ENCODE data around the gene S100A5.
"Not testable (repeated sequence)": the region's sequence is repeated elsewhere in the genome, so short reads cannot be mapped to it uniquely, and the experiment has no call there.

The S100A5 gene

GRCh38 chr1:153566414-153567371 is 26.0 kb upstream of the S100A5 start:
- peak; percentile 98 for DNase-seq (ENCODE audit: low read depth)

GRCh38 chr1:153565529-153566374 is 25.0 kb upstream of the S100A5 start, which contains the start of gene S100A2:
Gene S100A2, minus strand, starts transcription at chr1:153565844. Its CDS starts 1,967 bp downstream, at chr1:153563877.
- peak; percentile 93 for DNase-seq (ENCODE audit: low read depth)

DNA sequence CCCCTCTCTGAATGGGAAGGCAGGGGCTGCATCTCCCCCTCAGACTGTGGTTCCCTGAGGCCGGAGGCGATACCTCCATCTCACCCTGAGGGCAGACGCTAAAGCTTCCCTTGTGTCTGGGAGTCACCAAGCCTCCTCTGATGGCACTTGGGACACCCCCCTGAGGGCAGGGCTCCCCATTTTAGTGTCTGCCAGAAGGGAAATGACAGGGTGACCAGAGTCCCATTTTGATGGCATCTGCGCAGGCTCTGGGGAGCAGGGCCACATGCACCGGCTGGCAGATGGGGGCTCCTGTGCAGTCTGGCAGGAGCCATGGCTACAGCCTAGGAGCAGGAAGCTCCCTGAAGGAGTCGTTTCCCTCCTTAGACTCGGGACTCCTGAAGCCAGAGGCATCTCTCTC is 23.3 kb upstream of the S100A5 start:
- DNase-seq (ENCODE audit: low read depth) = no peak

- no peak for DNase-seq (ENCODE audit: low read depth)
Observed at GRCh38 chr1:153563483-153563901, 22.8 kb upstream of the S100A5 start.

GRCh38 chr1:153562021-153562420 is 21.3 kb upstream of the S100A5 start:
- DNase-seq (ENCODE audit: low read depth) = not testable (repeated sequence)

DNA sequence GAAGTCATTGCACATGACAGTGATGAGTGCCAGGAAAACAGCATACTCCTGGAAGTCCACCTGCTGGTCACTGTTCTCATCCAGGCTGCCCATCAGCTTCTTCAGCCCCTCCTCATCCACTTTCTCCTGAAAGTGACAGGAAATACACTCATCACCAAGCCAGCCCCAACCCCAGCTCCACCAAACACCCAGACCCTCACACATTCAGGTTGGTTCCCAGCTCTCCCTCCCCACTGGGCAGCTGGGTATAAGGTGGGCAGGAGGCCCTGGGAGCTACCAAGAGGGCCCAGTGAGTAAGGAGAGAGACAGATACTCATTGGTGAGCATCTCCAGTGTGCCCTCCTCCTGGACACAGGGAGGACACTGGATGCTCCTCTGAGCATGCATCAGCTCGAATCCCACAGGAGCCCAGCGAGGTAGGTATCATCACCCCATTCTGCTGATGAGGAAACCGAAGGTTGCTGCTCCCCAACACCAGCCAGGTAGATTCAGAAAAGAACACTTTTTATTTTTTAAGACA is 20.8 kb upstream of the S100A5 start:
- DNase-seq (ENCODE audit: low read depth) = no peak

- DNase-seq (ENCODE audit: low read depth) = no peak
Observed at GRCh38 chr1:153560771-153561465, 20.2 kb upstream of the S100A5 start.

GRCh38 chr1:153560241-153560640 is 19.5 kb upstream of the S100A5 start:
- no peak for DNase-seq (ENCODE audit: low read depth)

- no peak for DNase-seq (ENCODE audit: low read depth)
Observed at GRCh38 chr1:153557877-153558276, 17.1 kb upstream of the S100A5 start.

- no peak for DNase-seq (ENCODE audit: low read depth)
Observed at GRCh38 chr1:153556348-153556747, 15.6 kb upstream of the S100A5 start.

GRCh38 chr1:153553830-153554541 is 13.3 kb upstream of the S100A5 start:
- no peak for DNase-seq (ENCODE audit: low read depth)

- no peak for DNase-seq (ENCODE audit: low read depth)
Observed at GRCh38 chr1:153553096-153553495, 12.4 kb upstream of the S100A5 start.

GRCh38 chr1:153552335-153552734 is 11.6 kb upstream of the S100A5 start:
- no peak for DNase-seq (ENCODE audit: low read depth)

DNA sequence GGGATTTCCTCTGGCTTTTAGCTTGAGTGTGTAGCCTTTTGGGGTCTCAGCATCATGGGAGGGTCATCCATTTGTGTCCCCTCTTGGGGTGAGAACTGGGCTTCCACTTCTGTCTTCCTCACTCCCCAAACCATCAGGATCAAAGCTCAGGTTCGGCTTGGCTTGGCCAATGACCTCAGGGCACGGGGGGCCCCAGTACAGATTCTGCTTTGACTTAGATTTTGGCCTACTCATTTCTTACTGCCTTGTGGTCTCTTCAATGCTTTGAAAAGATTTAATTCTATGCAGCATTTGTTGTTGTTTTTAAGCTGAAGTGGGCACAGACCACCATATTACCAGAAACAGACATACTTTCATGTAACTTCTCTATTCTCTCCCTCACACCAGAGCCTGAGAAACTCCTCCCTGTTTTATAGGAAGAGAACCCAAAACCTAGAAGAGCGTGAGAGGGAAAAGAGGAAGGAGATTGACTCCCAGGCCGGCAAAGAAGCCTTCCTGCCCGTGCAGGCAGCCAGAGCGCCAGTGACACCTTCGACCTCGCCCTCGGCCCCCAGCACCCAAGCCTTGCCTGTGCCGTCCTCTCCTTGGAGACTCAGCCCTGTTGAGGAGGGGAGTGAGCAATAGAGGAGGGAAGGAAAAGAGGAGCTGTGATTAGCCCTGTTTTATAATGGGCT is 10.2 kb upstream of the S100A5 start:
- DNase-seq (ENCODE audit: low read depth) = no peak

- DNase-seq (ENCODE audit: low read depth) = no peak
Observed at GRCh38 chr1:153550398-153550758, 9.6 kb upstream of the S100A5 start.

DNA sequence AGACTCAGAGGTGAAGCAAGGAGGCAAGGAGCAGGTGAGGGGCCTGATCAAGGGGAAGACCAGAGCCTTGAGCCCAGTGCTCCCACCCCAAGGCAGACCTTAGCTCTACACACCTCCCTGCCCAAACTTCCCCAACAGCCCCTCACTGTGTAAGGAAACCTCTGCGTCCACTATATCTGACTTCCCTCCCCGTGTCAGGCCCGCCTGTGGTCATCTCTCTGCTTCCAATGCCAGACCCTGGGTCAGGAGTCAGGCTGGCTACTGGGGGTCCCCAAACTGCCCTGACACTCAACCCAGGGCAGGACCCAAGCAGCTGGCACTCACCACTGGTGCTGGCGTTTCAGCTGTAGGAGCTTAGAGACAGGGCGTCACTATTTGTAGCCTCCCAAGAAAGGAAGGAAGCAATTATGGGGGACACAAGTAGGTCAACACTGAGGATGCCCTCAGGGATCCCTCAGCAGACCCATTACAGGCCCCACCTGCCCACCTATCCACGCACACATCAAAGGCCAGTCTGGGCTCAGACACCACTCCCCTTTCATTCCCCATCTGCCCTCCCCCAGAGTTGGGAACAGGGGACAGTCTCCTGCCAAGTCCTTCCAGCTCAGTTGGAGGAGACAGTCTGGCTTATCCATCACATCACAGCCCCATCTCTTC is 9.1 kb upstream of the S100A5 start:
- DNase-seq (ENCODE audit: low read depth) = no peak

GRCh38 chr1:153548722-153549688 is 8.3 kb upstream of the S100A5 start, which contains the start of gene S100A3:
Gene S100A3, minus strand, starts transcription at chr1:153549258. Its CDS starts 773 bp downstream, at chr1:153548485.
- DNase-seq (ENCODE audit: low read depth) = peak; percentile 76
